ENCODE measurements around the gene LPP.

GRCh38 chr3:188158731-188159310, 4.9 kb downstream of the LPP start:
- no peak for TF ChIP-seq CTCF (optimal IDR thresholded peaks at IDR 0.05 in 1 of 3, IDR thresholded peaks at IDR 0.05 in 1 of 3, conservative IDR thresholded peaks at IDR 0.05 in 1 of 3; ENCODE audit: extremely low read depth in 1 of 3, insufficient read depth in 2 of 3, low read length in 3 of 3)
- no peak for TF ChIP-seq EZH2 (IDR thresholded peaks at IDR 0.05; ENCODE audit: low read length)

All from keratinocyte (primary cell).